Measurements from ENCODE around the gene GALNT15.

Gene GALNT15

DNA sequence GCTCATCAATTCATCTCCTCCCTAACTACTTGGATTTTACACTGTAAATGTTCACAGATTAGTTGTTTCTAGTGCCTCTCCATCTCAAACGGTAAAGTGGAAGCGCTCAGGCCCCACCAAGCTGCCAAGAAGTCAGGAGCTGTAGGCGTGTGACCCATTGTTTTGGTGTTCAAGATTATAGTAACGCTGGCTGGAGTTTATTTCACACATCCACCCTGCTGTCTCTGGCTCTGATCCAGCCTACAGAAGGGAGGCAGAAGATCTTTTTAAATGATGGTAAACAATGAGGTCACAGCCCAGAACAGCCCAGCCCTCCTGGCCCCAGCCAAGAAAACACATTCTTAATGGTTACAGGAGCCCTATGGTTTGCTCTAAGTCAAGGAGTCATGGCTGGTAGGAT lies 25.7 kb upstream of the GALNT15 start:
- Histone ChIP-seq H3K27me3 (ENCODE audit: insufficient read depth, insufficient read length) (no peaks in the 10 kb centered on the region), H3K9ac (ENCODE audit: insufficient read length, low read depth) (no peak overlapping the region), H3K9me3 (ENCODE audit: insufficient read depth, low read length) (peaks cover 19% of the 10 kb centered on the region), H3K36me3 (ENCODE audit: insufficient read depth, insufficient read length, low read length) (no peaks in the 10 kb centered on the region), H3K4me3 (ENCODE audit: insufficient read length, low read depth) (no peak overlapping the region), H3K4me1 (ENCODE audit: insufficient read depth, insufficient read length) (no peaks in the 10 kb centered on the region)
- no peak for DNase-seq (ENCODE audit: low read depth, low spot score)
- TF ChIP-seq ZNF274 (IDR thresholded peaks at IDR 0.05; ENCODE audit: low read depth, low read length) (no peak), SUZ12 (IDR thresholded peaks at IDR 0.05; ENCODE audit: extremely low read depth, insufficient read depth, insufficient read length) (no peak)

DNA sequence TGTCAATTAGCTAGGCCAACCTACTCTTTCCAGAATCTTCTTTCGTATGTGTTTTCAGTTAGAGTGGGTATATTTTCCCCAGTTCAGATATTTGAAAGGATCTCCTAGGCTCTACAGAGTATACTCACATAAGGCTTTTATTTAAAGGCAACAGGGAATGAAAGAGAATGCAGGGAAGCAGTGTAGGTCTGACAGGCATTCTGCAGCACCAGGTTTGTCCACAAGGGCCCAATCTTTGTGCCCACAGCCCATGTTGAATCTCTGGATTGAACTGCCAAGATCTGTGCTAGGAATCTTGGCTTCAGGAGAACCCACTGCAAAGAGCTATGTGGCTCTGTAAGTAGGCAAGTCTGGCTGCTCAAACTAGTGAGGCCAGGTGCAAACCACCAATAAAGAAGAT lies 24.2 kb upstream of the GALNT15 start:
- no peak for DNase-seq (ENCODE audit: low read depth, low spot score)
- no peaks in the 10 kb centered on the region for H3K36me3 ChIP-seq (ENCODE audit: insufficient read depth, insufficient read length, low read length)
- H3K9me3 ChIP-seq (ENCODE audit: insufficient read depth, low read length): 0 out of 2 replicates have a peak, but pooled peaks cover 5% of the 10 kb centered on the region
- H3K27me3 ChIP-seq (ENCODE audit: insufficient read depth, insufficient read length): no peaks in the 10 kb centered on the region
- no peak for TF ChIP-seq YY1 (IDR thresholded peaks at IDR 0.05; ENCODE audit: insufficient read depth, insufficient read length)
- no peak for TF ChIP-seq SUZ12 (IDR thresholded peaks at IDR 0.05; ENCODE audit: extremely low read depth, insufficient read depth, insufficient read length)
- TF ChIP-seq ZNF274 (IDR thresholded peaks at IDR 0.05; ENCODE audit: low read depth, low read length): no peak
- no peak overlapping the region for H3K4me3 ChIP-seq (ENCODE audit: insufficient read length, low read depth)
- no peak overlapping the region for H3K9ac ChIP-seq (ENCODE audit: insufficient read length, low read depth)
- H3K4me1 ChIP-seq (ENCODE audit: insufficient read depth, insufficient read length): no peaks in the 10 kb centered on the region

DNA sequence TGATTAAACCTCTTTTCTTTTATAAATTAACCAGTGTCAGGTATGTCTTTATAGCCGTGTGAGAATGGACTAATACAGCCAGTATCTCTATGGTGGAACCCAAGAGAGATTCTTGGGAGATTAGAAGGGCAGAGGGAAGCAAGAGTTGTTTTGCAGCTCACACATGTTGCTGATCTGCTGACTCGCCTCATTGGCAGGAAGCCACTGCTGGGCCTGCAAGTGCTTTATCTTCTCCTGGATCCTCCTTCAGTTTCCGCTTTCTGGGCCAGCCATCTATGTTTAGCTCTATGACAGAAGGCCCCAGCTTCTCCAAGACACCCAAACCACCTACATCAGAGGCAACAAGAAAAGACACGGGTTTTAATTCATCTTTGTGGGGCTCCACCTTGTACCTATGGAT lies 23.4 kb upstream of the GALNT15 start:
- no peaks in the 10 kb centered on the region for H3K36me3 ChIP-seq (ENCODE audit: insufficient read depth, insufficient read length, low read length)
- no peak overlapping the region for H3K4me3 ChIP-seq (ENCODE audit: insufficient read length, low read depth)
- H3K4me1 ChIP-seq (ENCODE audit: insufficient read depth, insufficient read length): no peaks in the 10 kb centered on the region
- no peak for TF ChIP-seq YY1 (IDR thresholded peaks at IDR 0.05; ENCODE audit: insufficient read depth, insufficient read length)
- no peak for TF ChIP-seq ZNF274 (IDR thresholded peaks at IDR 0.05; ENCODE audit: low read depth, low read length)
- no peak for TF ChIP-seq SUZ12 (IDR thresholded peaks at IDR 0.05; ENCODE audit: extremely low read depth, insufficient read depth, insufficient read length)
- H3K27me3 ChIP-seq (ENCODE audit: insufficient read depth, insufficient read length): no peaks in the 10 kb centered on the region
- no peak overlapping the region for H3K9ac ChIP-seq (ENCODE audit: insufficient read length, low read depth)
- no peak for DNase-seq (ENCODE audit: low read depth, low spot score)
- 0 out of 2 replicates have a peak, but pooled peaks cover 5% of the 10 kb centered on the region for H3K9me3 ChIP-seq (ENCODE audit: insufficient read depth, low read length)

DNA sequence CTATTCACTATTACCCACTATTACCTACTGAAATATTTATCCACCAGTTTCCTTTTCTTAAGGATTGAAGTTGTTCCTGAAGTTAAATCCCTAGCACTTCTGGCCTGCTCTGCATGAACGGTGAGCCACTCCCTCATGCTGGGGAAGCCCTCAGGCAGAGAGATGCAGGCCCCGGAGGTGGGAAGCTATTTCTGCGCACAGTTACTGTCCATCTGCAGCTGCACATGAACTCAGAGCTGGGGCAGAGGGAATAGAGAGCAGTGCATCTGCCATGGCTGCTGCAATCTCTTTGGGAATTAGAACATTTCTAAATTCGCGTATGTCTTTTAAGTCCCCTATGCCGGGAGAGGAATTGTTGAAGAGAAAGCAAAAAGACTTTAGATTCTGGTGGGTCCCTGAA lies 6.3 kb upstream of the GALNT15 start:
- no peaks in the 10 kb centered on the region for H3K36me3 ChIP-seq (ENCODE audit: insufficient read depth, insufficient read length, low read length)

DNA sequence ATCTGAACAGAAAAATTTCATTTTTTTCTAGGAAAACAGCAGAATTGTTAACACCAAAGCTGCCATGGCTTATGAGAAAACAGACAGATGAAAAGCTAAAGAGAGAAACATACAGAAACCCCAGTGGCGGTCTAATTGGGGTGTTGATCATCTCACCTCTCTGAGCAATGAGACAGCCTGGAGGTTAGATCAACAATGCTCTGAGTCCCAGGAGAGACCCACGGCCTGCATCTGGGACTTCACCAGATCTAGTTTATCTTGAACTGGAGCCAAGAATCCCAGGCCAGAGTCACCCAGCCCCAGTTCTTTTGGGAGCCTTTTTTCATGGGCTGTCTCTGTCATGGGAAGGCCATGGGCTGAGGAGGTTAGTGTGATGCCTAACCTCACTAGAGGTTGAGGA lies 3.5 kb upstream of the GALNT15 start:
- Histone ChIP-seq H3K9ac (ENCODE audit: insufficient read length, low read depth) (no peak overlapping the region), H3K4me3 (ENCODE audit: insufficient read length, low read depth) (no peak overlapping the region), H3K4me1 (ENCODE audit: insufficient read depth, insufficient read length) (no peaks in the 10 kb centered on the region), H3K27me3 (ENCODE audit: insufficient read depth, insufficient read length) (no peaks in the 10 kb centered on the region), H3K9me3 (ENCODE audit: insufficient read depth, low read length) (peaks cover under 1% of the 10 kb centered on the region), H3K36me3 (ENCODE audit: insufficient read depth, insufficient read length, low read length) (no peaks in the 10 kb centered on the region)
- no peak for DNase-seq (ENCODE audit: low read depth, low spot score)
- TF ChIP-seq SUZ12 (IDR thresholded peaks at IDR 0.05; ENCODE audit: extremely low read depth, insufficient read depth, insufficient read length) (no peak), YY1 (IDR thresholded peaks at IDR 0.05; ENCODE audit: insufficient read depth, insufficient read length) (no peak), ZNF274 (IDR thresholded peaks at IDR 0.05; ENCODE audit: low read depth, low read length) (no peak)

More for the DNA sequence above, 6.3 kb upstream of the GALNT15 start:
- Histone ChIP-seq H3K27me3 (ENCODE audit: insufficient read depth, insufficient read length) (no peaks in the 10 kb centered on the region), H3K4me3 (ENCODE audit: insufficient read length, low read depth) (no peak overlapping the region), H3K4me1 (ENCODE audit: insufficient read depth, insufficient read length) (no peaks in the 10 kb centered on the region), H3K9ac (ENCODE audit: insufficient read length, low read depth) (no peak overlapping the region), H3K9me3 (ENCODE audit: insufficient read depth, low read length) (peaks cover 18% of the 10 kb centered on the region)
- no peak for DNase-seq (ENCODE audit: low read depth, low spot score)
- TF ChIP-seq YY1 (IDR thresholded peaks at IDR 0.05; ENCODE audit: insufficient read depth, insufficient read length) (no peak), ZNF274 (IDR thresholded peaks at IDR 0.05; ENCODE audit: low read depth, low read length) (no peak), SUZ12 (IDR thresholded peaks at IDR 0.05; ENCODE audit: extremely low read depth, insufficient read depth, insufficient read length) (no peak)

DNA sequence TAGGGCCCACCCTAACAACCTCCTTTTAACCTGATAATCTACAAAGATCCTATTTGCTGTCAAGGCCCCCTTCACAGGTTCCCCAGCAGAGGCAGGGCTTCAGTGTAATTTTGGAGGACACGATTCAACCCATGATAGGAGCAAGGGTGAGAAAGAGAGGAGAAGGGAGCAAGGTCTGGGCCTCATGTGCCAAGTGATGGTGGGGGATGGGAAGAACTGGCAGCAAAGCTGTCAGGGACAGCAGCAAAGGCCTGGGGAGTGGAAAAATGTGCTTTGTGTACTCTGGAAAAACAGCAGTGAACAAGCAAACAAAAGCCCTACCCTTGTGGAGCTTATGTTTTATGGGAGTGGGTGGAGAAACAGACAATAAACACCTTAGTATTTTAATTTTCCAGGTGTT lies 2.7 kb upstream of the GALNT15 start:
- no peak for DNase-seq (ENCODE audit: low read depth, low spot score)
- Histone ChIP-seq H3K27me3 (ENCODE audit: insufficient read depth, insufficient read length) (no peaks in the 10 kb centered on the region), H3K9ac (ENCODE audit: insufficient read length, low read depth) (no peak overlapping the region), H3K4me3 (ENCODE audit: insufficient read length, low read depth) (no peak overlapping the region), H3K9me3 (ENCODE audit: insufficient read depth, low read length) (no peaks in the 10 kb centered on the region; the same call in 1 of the 2 replicates), H3K4me1 (ENCODE audit: insufficient read depth, insufficient read length) (no peaks in the 10 kb centered on the region), H3K36me3 (ENCODE audit: insufficient read depth, insufficient read length, low read length) (no peaks in the 10 kb centered on the region)
- TF ChIP-seq YY1 (IDR thresholded peaks at IDR 0.05; ENCODE audit: insufficient read depth, insufficient read length) (no peak), ZNF274 (IDR thresholded peaks at IDR 0.05; ENCODE audit: low read depth, low read length) (no peak)

DNA sequence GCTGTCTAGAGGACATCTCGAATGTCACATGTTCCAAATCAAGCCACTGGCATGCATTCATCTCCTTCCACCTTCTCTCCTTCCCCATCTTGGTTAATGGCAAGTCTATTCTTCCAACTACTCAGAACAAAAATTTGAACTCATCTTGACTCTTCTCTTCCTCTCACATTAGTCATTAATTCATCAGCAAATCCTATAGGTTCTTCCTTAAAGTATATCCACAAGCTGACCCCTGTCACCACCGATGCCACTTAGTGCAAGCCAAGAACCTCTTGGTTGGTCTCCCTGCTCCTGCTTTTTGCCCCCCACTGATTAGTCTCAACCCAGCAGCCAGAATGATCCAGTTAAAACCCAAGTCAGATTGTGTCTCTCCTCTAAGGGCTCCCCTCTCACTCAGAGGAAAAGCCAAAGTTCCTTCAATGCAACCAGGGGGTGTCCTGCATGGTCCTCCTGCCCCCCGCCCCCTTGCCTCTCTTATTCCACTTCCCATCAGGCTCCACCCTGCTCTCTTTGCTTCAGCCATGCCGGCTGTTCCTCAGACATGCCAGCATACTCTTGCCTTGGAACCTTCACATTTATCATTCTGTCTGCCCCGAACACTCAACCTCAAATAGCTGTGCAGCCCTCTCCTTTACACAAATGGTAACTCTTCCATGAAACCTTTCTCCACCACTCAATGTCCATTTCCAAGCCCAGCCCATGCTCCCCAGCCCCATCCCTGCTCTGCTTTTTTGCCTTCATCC lies 1.0 kb upstream of the GALNT15 start:
- H3K4me3 ChIP-seq (ENCODE audit: insufficient read length, low read depth): no peak overlapping the region
- DNase-seq (ENCODE audit: low read depth, low spot score): no peak

More for the DNA sequence above, 1.0 kb upstream of the GALNT15 start:
- Histone ChIP-seq H3K9ac (ENCODE audit: insufficient read length, low read depth) (no peak overlapping the region), H3K27me3 (ENCODE audit: insufficient read depth, insufficient read length) (peaks cover 8% of the 10 kb centered on the region), H3K4me1 (ENCODE audit: insufficient read depth, insufficient read length) (no peaks in the 10 kb centered on the region), H3K36me3 (ENCODE audit: insufficient read depth, insufficient read length, low read length) (no peaks in the 10 kb centered on the region), H3K9me3 (ENCODE audit: insufficient read depth, low read length) (no peaks in the 10 kb centered on the region; the same call in 1 of the 2 replicates)
- no peak for TF ChIP-seq ZNF274 (IDR thresholded peaks at IDR 0.05; ENCODE audit: low read depth, low read length)
- TF ChIP-seq SUZ12 (IDR thresholded peaks at IDR 0.05; ENCODE audit: extremely low read depth, insufficient read depth, insufficient read length): no peak
- no peak for TF ChIP-seq YY1 (IDR thresholded peaks at IDR 0.05; ENCODE audit: insufficient read depth, insufficient read length)

All from NT2/D1 (cell line).